ENCODE measurements around the gene TECTB.

The TECTB gene

DNA sequence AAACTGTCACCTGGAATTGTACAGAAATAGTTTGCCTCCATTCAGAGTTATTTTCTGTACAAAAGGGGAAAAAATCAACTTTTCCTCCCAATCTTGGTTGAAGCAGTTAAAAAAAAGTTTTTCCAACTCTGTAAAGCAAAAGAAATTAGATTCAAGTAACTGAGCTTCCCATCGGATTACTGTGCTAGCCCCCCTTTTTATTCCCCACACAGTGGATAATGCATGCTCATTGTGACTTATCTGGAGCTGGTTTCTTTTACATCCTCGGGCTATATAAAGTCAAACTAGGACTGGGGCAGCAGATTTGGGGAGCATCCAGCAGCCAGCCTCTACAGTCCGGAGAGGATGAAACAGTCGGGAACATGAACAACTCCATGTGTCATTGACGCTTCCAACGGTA is at the start of gene TECTB:
Gene TECTB, plus strand, starts transcription at position 301 of the 400 bp plus-strand sequence. CDS start 335 bp downstream, outside the sequence.
- no peaks in the 10 kb centered on the region for H3K27me3 ChIP-seq (ENCODE audit: insufficient read depth, insufficient read length)
- TF ChIP-seq ZNF274 (IDR thresholded peaks at IDR 0.05; ENCODE audit: low read depth, low read length) (no peak), SUZ12 (IDR thresholded peaks at IDR 0.05; ENCODE audit: extremely low read depth, insufficient read depth, insufficient read length) (no peak)
- H3K36me3 ChIP-seq (ENCODE audit: insufficient read depth, insufficient read length, low read length), result no peaks in the 10 kb centered on the region

GRCh38 chr10:112235141-112235540 is 48.1 kb upstream of the TECTB start:
- Histone ChIP-seq H3K4me1 (ENCODE audit: insufficient read depth, insufficient read length) (peaks cover 4% of the 10 kb centered on the region), H3K27me3 (ENCODE audit: insufficient read depth, insufficient read length) (no peaks in the 10 kb centered on the region), H3K36me3 (ENCODE audit: insufficient read depth, insufficient read length, low read length) (no peaks in the 10 kb centered on the region), H3K4me3 (ENCODE audit: insufficient read length, low read depth) (no peak overlapping the region), H3K9ac (ENCODE audit: insufficient read length, low read depth) (no peak overlapping the region), H3K9me3 (ENCODE audit: insufficient read depth, low read length) (peaks cover 8% of the 10 kb centered on the region; the same call in 1 of the 2 replicates)
- DNase-seq (ENCODE audit: low read depth, low spot score), result no peak
- no peak for TF ChIP-seq SUZ12 (IDR thresholded peaks at IDR 0.05; ENCODE audit: extremely low read depth, insufficient read depth, insufficient read length)
- no peak for TF ChIP-seq ZNF274 (IDR thresholded peaks at IDR 0.05; ENCODE audit: low read depth, low read length)
- TF ChIP-seq YY1 (IDR thresholded peaks at IDR 0.05; ENCODE audit: insufficient read depth, insufficient read length), result no peak

More for the DNA sequence above, at the start of gene TECTB:
- Histone ChIP-seq H3K9me3 (ENCODE audit: insufficient read depth, low read length) (no peaks in the 10 kb centered on the region), H3K9ac (ENCODE audit: insufficient read length, low read depth) (no peak within 1 kb of the TSS), H3K4me3 (ENCODE audit: insufficient read length, low read depth) (no peak within 1 kb of the TSS), H3K4me1 (ENCODE audit: insufficient read depth, insufficient read length) (no peaks in the 10 kb centered on the region)
- DNase-seq (ENCODE audit: low read depth, low spot score), result no peak

- Histone ChIP-seq H3K9me3 (ENCODE audit: insufficient read depth, low read length) (peaks cover 15% of the 10 kb centered on the region; the same call in 1 of the 2 replicates), H3K4me1 (ENCODE audit: insufficient read depth, insufficient read length) (peaks cover 4% of the 10 kb centered on the region), H3K36me3 (ENCODE audit: insufficient read depth, insufficient read length, low read length) (no peaks in the 10 kb centered on the region), H3K9ac (ENCODE audit: insufficient read length, low read depth) (no peak overlapping the region), H3K4me3 (ENCODE audit: insufficient read length, low read depth) (no peak overlapping the region), H3K27me3 (ENCODE audit: insufficient read depth, insufficient read length) (no peaks in the 10 kb centered on the region)
- DNase-seq (ENCODE audit: low read depth, low spot score), result no peak
- no peak for TF ChIP-seq YY1 (IDR thresholded peaks at IDR 0.05; ENCODE audit: insufficient read depth, insufficient read length)
- no peak for TF ChIP-seq ZNF274 (IDR thresholded peaks at IDR 0.05; ENCODE audit: low read depth, low read length)
- TF ChIP-seq SUZ12 (IDR thresholded peaks at IDR 0.05; ENCODE audit: extremely low read depth, insufficient read depth, insufficient read length), result no peak
Measured at GRCh38 chr10:112235920-112236319, 47.3 kb upstream of the TECTB start.

DNA sequence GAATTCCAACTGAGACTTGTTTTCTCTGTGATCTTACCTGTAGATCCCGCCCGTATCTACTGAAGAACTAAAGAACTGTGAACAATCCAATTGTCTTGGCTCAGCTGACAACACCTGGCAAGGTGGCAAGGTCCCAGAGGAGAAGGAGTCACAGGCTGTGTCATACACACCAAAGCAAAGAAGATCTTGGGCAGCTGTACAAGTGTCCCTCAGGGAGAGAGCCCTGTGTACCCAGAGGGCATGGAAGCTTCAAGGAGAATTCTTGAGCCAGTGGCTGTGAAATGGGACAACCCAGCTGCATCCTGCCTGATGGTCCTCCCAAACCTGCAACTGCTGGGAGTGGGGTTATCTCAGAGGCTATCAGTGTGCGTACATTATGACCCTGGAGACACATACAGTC is 46.7 kb upstream of the TECTB start:
- no peak for DNase-seq (ENCODE audit: low read depth, low spot score)
- TF ChIP-seq YY1 (IDR thresholded peaks at IDR 0.05; ENCODE audit: insufficient read depth, insufficient read length), result no peak
- TF ChIP-seq SUZ12 (IDR thresholded peaks at IDR 0.05; ENCODE audit: extremely low read depth, insufficient read depth, insufficient read length), result no peak
- TF ChIP-seq ZNF274 (IDR thresholded peaks at IDR 0.05; ENCODE audit: low read depth, low read length), result no peak
- no peaks in the 10 kb centered on the region for H3K36me3 ChIP-seq (ENCODE audit: insufficient read depth, insufficient read length, low read length)
- H3K9ac ChIP-seq (ENCODE audit: insufficient read length, low read depth), result no peak overlapping the region
- H3K27me3 ChIP-seq (ENCODE audit: insufficient read depth, insufficient read length), result no peaks in the 10 kb centered on the region
- H3K4me3 ChIP-seq (ENCODE audit: insufficient read length, low read depth), result no peak overlapping the region
- peaks cover 1% of the 10 kb centered on the region for H3K4me1 ChIP-seq (ENCODE audit: insufficient read depth, insufficient read length)
- peaks cover 15% of the 10 kb centered on the region; the same call in 1 of the 2 replicates for H3K9me3 ChIP-seq (ENCODE audit: insufficient read depth, low read length)

DNA sequence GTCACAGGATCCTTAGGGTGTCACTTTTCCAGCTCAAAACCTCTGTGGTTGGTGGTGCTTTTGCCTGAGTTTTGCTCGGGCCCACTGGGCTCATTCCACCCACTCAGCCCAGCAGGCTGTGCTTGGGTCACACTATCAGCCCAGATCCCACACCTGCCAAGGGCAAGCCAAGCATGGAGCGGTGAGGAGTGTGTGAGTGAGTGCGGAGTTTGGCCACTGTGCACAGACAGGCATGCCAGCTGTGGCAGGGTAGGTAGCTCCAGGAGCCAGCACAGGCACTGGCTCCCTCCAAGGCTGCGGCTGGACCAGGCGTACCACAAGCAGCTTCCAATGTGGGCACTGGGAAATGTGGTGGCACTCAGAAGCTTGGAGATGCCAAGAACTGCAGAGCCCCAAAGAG is 43.9 kb upstream of the TECTB start:
- Histone ChIP-seq H3K4me3 (ENCODE audit: insufficient read length, low read depth) (no peak overlapping the region), H3K4me1 (ENCODE audit: insufficient read depth, insufficient read length) (no peaks in the 10 kb centered on the region), H3K27me3 (ENCODE audit: insufficient read depth, insufficient read length) (no peaks in the 10 kb centered on the region), H3K9ac (ENCODE audit: insufficient read length, low read depth) (no peak overlapping the region), H3K36me3 (ENCODE audit: insufficient read depth, insufficient read length, low read length) (no peaks in the 10 kb centered on the region), H3K9me3 (ENCODE audit: insufficient read depth, low read length) (peaks cover 15% of the 10 kb centered on the region; the same call in 1 of the 2 replicates)
- TF ChIP-seq SUZ12 (IDR thresholded peaks at IDR 0.05; ENCODE audit: extremely low read depth, insufficient read depth, insufficient read length) (no peak), ZNF274 (IDR thresholded peaks at IDR 0.05; ENCODE audit: low read depth, low read length) (no peak), YY1 (IDR thresholded peaks at IDR 0.05; ENCODE audit: insufficient read depth, insufficient read length) (no peak)
- no peak for DNase-seq (ENCODE audit: low read depth, low spot score)

GRCh38 chr10:112240441-112240840 is 42.8 kb upstream of the TECTB start:
- DNase-seq (ENCODE audit: low read depth, low spot score), result no peak
- H3K9ac ChIP-seq (ENCODE audit: insufficient read length, low read depth), result no peak overlapping the region
- H3K27me3 ChIP-seq (ENCODE audit: insufficient read depth, insufficient read length), result no peaks in the 10 kb centered on the region
- H3K4me1 ChIP-seq (ENCODE audit: insufficient read depth, insufficient read length), result no peaks in the 10 kb centered on the region
- H3K36me3 ChIP-seq (ENCODE audit: insufficient read depth, insufficient read length, low read length), result no peaks in the 10 kb centered on the region
- no peak for TF ChIP-seq YY1 (IDR thresholded peaks at IDR 0.05; ENCODE audit: insufficient read depth, insufficient read length)
- TF ChIP-seq ZNF274 (IDR thresholded peaks at IDR 0.05; ENCODE audit: low read depth, low read length), result no peak
- no peak for TF ChIP-seq SUZ12 (IDR thresholded peaks at IDR 0.05; ENCODE audit: extremely low read depth, insufficient read depth, insufficient read length)
- H3K4me3 ChIP-seq (ENCODE audit: insufficient read length, low read depth), result no peak overlapping the region
- peaks cover 15% of the 10 kb centered on the region; the same call in 1 of the 2 replicates for H3K9me3 ChIP-seq (ENCODE audit: insufficient read depth, low read length)

- no peak for DNase-seq (ENCODE audit: low read depth, low spot score)
- H3K4me1 ChIP-seq (ENCODE audit: insufficient read depth, insufficient read length), result no peaks in the 10 kb centered on the region
- H3K9ac ChIP-seq (ENCODE audit: insufficient read length, low read depth), result no peak overlapping the region
- peaks cover 15% of the 10 kb centered on the region; the same call in 1 of the 2 replicates for H3K9me3 ChIP-seq (ENCODE audit: insufficient read depth, low read length)
- H3K36me3 ChIP-seq (ENCODE audit: insufficient read depth, insufficient read length, low read length), result no peaks in the 10 kb centered on the region
- no peaks in the 10 kb centered on the region for H3K27me3 ChIP-seq (ENCODE audit: insufficient read depth, insufficient read length)
- no peak for TF ChIP-seq SUZ12 (IDR thresholded peaks at IDR 0.05; ENCODE audit: extremely low read depth, insufficient read depth, insufficient read length)
- no peak for TF ChIP-seq YY1 (IDR thresholded peaks at IDR 0.05; ENCODE audit: insufficient read depth, insufficient read length)
- TF ChIP-seq ZNF274 (IDR thresholded peaks at IDR 0.05; ENCODE audit: low read depth, low read length), result no peak
- H3K4me3 ChIP-seq (ENCODE audit: insufficient read length, low read depth), result no peak overlapping the region
Measured at GRCh38 chr10:112241651-112242341, 41.4 kb upstream of the TECTB start.
